ENCODE results near the gene FREY1. TPM values are rescaled to one million over a fixed set of nuclear protein-coding genes. Genes with fewer than 3 reads are reported as not detected.

FREY1 gene
- total and polyA plus RNA-seq, 2 donors (not counting 1 experiment from before 2014, with no cell fraction given), result 0.83 TPM; not detected in 1

DNA sequence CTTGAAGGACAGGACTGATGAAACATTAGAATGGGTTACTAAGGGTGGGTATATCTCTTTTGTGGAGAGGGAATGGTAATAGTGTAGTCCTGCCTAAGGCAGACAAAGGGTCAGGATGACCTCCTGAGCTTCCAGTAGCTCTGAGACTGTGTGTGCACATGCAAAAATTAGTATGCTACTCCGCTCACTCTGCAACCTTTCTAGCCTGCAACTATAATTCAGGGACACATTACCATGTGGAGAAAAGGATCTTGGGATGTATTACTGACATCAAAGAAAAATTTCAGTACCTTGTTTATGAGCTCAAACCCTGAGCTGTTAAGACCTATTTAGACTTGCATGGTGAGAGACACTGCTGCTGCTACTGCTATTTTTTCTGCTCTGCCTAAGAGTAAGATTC lies 40.8 kb upstream of the FREY1 start:
- H3K36me3 ChIP-seq (ENCODE audit: control insufficient read depth, insufficient read depth, low read length), result peaks cover 4% of the 10 kb centered on the region

DNA sequence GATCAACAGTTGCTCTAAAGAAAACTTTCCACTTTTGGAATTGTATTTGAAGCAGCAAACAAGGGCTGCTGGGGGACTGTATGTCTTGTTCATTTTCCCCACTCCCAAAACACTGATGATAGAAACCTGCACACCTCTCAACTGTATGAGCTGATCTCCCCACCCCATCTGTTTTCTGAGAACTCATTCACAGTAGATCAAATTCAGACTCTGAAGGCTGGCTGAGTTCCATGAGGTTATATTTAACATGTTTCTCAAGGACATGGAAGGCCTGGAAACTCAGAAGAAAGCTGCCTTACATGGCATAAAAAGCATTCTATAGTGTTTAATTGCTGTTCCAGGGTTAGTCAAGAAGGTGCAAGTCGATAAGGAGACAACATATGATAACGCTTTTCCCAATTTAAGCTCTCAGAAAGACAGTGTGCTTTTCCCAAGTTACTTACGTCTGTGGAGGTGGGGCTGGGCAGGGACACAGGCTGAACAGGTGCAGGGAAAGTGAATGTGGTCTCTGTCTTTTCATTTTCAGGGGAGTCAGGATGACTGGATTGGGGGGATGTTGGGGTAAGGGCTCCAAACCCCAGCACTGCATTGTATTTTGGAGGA lies 38.4 kb upstream of the FREY1 start:
- Histone ChIP-seq H3K27ac (ENCODE audit: insufficient read depth, low read length) (no peak overlapping the region), H3K9me3 (ENCODE audit: control insufficient read depth, insufficient read depth, low read depth, low read length) (no peaks in the 10 kb centered on the region), H3K79me2 (ENCODE audit: control insufficient read depth, insufficient read depth, low read length) (no peaks in the 10 kb centered on the region), H3K27me3 (ENCODE audit: control insufficient read depth, insufficient read depth, low read length) (no peaks in the 10 kb centered on the region), H4K20me1 (ENCODE audit: control insufficient read depth, extremely low read depth, insufficient read depth, low read length) (no peaks in the 10 kb centered on the region), H2AFZ (ENCODE audit: low read length) (no peak overlapping the region), H3K36me3 (ENCODE audit: control insufficient read depth, insufficient read depth, low read length) (peaks cover 4% of the 10 kb centered on the region), H3K4me1 (ENCODE audit: control insufficient read depth, extremely low read depth, insufficient read depth, low read length) (no peaks in the 10 kb centered on the region), H3K4me2 (ENCODE audit: extremely low read depth, insufficient read depth, low read length) (no peak overlapping the region), H3K4me3 (replicated peaks in 1 of 4; ENCODE audit: control extremely low read depth in 1 of 4, insufficient read depth in 1 of 4, low read depth in 3 of 4, low read length in 4 of 4) (no peak overlapping the region), H3K9ac (ENCODE audit: insufficient read depth, low read length) (no peak overlapping the region)
- no peak for DNase-seq (ENCODE audit: low read depth in 2 of 2)
- TF ChIP-seq, protein P1, sequence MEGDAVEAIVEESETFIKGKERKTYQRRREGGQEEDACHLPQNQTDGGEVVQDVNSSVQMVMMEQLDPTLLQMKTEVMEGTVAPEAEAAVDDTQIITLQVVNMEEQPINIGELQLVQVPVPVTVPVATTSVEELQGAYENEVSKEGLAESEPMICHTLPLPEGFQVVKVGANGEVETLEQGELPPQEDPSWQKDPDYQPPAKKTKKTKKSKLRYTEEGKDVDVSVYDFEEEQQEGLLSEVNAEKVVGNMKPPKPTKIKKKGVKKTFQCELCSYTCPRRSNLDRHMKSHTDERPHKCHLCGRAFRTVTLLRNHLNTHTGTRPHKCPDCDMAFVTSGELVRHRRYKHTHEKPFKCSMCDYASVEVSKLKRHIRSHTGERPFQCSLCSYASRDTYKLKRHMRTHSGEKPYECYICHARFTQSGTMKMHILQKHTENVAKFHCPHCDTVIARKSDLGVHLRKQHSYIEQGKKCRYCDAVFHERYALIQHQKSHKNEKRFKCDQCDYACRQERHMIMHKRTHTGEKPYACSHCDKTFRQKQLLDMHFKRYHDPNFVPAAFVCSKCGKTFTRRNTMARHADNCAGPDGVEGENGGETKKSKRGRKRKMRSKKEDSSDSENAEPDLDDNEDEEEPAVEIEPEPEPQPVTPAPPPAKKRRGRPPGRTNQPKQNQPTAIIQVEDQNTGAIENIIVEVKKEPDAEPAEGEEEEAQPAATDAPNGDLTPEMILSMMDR (conservative IDR thresholded peaks at IDR 0.05 in 1 of 2, IDR thresholded peaks at IDR 0.05 in 1 of 2; ENCODE audit: low read depth in 1 of 2, low read length in 2 of 2), result no peak

More for the DNA sequence above, 40.8 kb upstream of the FREY1 start:
- no peaks in the 10 kb centered on the region for H4K20me1 ChIP-seq (ENCODE audit: control insufficient read depth, extremely low read depth, insufficient read depth, low read length)
- H2AFZ ChIP-seq (ENCODE audit: low read length), result no peak overlapping the region
- H3K4me1 ChIP-seq (ENCODE audit: control insufficient read depth, extremely low read depth, insufficient read depth, low read length), result no peaks in the 10 kb centered on the region
- DNase-seq (ENCODE audit: low read depth in 2 of 2), result no peak
- H3K9me3 ChIP-seq (ENCODE audit: control insufficient read depth, insufficient read depth, low read depth, low read length), result no peaks in the 10 kb centered on the region
- H3K79me2 ChIP-seq (ENCODE audit: control insufficient read depth, insufficient read depth, low read length), result no peaks in the 10 kb centered on the region
- H3K27me3 ChIP-seq (ENCODE audit: control insufficient read depth, insufficient read depth, low read length), result no peaks in the 10 kb centered on the region
- no peak overlapping the region for H3K9ac ChIP-seq (ENCODE audit: insufficient read depth, low read length)
- H3K4me2 ChIP-seq (ENCODE audit: extremely low read depth, insufficient read depth, low read length), result no peak overlapping the region
- no peak overlapping the region for H3K4me3 ChIP-seq (replicated peaks in 1 of 4; ENCODE audit: control extremely low read depth in 1 of 4, insufficient read depth in 1 of 4, low read depth in 3 of 4, low read length in 4 of 4)
- TF ChIP-seq, protein P1 (conservative IDR thresholded peaks at IDR 0.05 in 1 of 2, IDR thresholded peaks at IDR 0.05 in 1 of 2; ENCODE audit: low read depth in 1 of 2, low read length in 2 of 2), result no peak
- TF ChIP-seq EZH2 (IDR thresholded peaks at IDR 0.05; ENCODE audit: low read length, missing control alignments), result no peak
- no peak overlapping the region for H3K27ac ChIP-seq (ENCODE audit: insufficient read depth, low read length)

DNA sequence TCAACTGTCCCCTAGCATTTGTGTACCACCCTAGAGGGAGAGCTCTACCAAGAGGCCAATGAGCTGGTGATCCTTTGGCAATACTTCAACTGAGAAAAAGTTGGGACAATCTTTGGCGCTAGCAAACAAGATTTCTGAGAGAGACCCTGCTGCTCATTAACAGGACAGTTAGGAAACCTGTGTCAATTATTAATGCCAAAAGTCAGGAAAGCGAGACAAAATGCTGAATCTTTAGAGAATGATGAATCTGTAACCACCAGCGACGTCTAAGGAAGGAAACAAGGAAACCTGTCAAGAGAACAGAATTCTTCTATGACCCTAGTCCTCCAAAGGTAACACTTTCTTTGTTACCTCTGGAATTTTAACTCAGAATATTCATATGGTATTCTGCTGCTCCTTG lies 35.3 kb upstream of the FREY1 start:
- Histone ChIP-seq H3K79me2 (ENCODE audit: control insufficient read depth, insufficient read depth, low read length) (no peaks in the 10 kb centered on the region), H3K4me3 (replicated peaks in 1 of 4; ENCODE audit: control extremely low read depth in 1 of 4, insufficient read depth in 1 of 4, low read depth in 3 of 4, low read length in 4 of 4) (no peak overlapping the region), H3K9ac (ENCODE audit: insufficient read depth, low read length) (no peak overlapping the region), H3K4me2 (ENCODE audit: extremely low read depth, insufficient read depth, low read length) (no peak overlapping the region), H3K9me3 (ENCODE audit: control insufficient read depth, insufficient read depth, low read depth, low read length) (no peaks in the 10 kb centered on the region), H2AFZ (ENCODE audit: low read length) (no peak overlapping the region), H3K27me3 (ENCODE audit: control insufficient read depth, insufficient read depth, low read length) (no peaks in the 10 kb centered on the region), H3K36me3 (ENCODE audit: control insufficient read depth, insufficient read depth, low read length) (peaks cover under 1% of the 10 kb centered on the region), H3K27ac (ENCODE audit: insufficient read depth, low read length) (no peak overlapping the region), H4K20me1 (ENCODE audit: control insufficient read depth, extremely low read depth, insufficient read depth, low read length) (no peaks in the 10 kb centered on the region), H3K4me1 (ENCODE audit: control insufficient read depth, extremely low read depth, insufficient read depth, low read length) (no peaks in the 10 kb centered on the region)
- TF ChIP-seq, protein P1 (conservative IDR thresholded peaks at IDR 0.05 in 1 of 2, IDR thresholded peaks at IDR 0.05 in 1 of 2; ENCODE audit: low read depth in 1 of 2, low read length in 2 of 2), result no peak
- no peak for TF ChIP-seq EZH2 (IDR thresholded peaks at IDR 0.05; ENCODE audit: low read length, missing control alignments)
- DNase-seq (ENCODE audit: low read depth in 2 of 2), result no peak
